Fibroblast of the aortic adventitia (primary cell): Measurements from ENCODE around the gene SGK1. TPM values are rescaled to one million over a fixed set of nuclear protein-coding genes. Genes with fewer than 3 reads are reported as not detected.
"Not testable (repeated sequence)": the region's sequence is repeated elsewhere in the genome, so short reads cannot be mapped to it uniquely, and the experiment has no call there.

ENCODE experiments used
- DNase-seq: peaks from one replicate; pipeline ENCODE4 v3.0.0-alpha.2; 2010; ENCODE audit warnings: low read depth
- H3K4me3 ChIP-seq: 2 replicates; pipeline ENCODE4 v1.5.1; 2011; ENCODE audit warnings: low read depth, mild to moderate bottlenecking, control low read depth, low read length, moderate library complexity
- CTCF ChIP-seq: IDR thresholded peaks from 2 replicates; pipeline ENCODE4 v1.5.1; 2011; ENCODE audit warnings: mild to moderate bottlenecking, low read length, control low read depth, inconsistent platforms; ENCODE audit not compliant: insufficient read depth
- total RNA-seq: library from RNA; depleted of rRNA; stranded (reverse); fragments of >200 nt; gene quantifications from 2 replicates; pipeline ENCODE4 v1.2.3, GENCODE V29; 2012; ENCODE audit warnings: low replicate concordance

The SGK1 gene
- total RNA-seq, 1 donor: 63.2 TPM

DNA sequence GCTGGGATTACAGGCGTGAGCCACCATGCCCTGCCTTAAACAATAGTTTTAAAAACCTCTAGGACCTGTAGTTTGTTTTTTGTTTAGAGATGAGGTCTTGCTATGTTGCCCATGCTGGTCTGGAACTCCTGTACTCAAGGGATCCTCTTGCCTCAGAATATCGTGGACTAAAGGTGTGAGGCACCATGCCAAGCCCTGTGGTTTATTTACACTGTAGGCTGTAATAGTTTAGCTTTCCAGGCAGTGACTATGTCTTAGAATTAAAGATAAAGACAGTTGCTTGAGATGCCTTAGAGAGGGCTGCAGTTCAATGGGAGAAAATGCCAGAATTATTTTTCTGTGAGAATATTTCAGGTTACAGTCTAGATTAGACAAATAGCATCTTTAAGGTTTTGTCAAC is 72.9 kb downstream of the SGK1 start:
- peak; percentile 93 for DNase-seq
- H3K4me3 ChIP-seq: no peak overlapping the region
- TF ChIP-seq CTCF: no peak

GRCh38 chr6:134240665-134241431 is 77.1 kb downstream of the SGK1 start:
- no peak for TF ChIP-seq CTCF
- no peak for DNase-seq
- H3K4me3 ChIP-seq: no peak overlapping the region

GRCh38 chr6:134238960-134239795 is 78.7 kb downstream of the SGK1 start:
- no peak for TF ChIP-seq CTCF
- DNase-seq: no peak
- no peak overlapping the region for H3K4me3 ChIP-seq

- no peak for TF ChIP-seq CTCF
- no peak overlapping the region for H3K4me3 ChIP-seq
- no peak for DNase-seq
Measured at GRCh38 chr6:134238006-134238405, 79.9 kb downstream of the SGK1 start.

- TF ChIP-seq CTCF: no peak
- peak; percentile 67 for DNase-seq
- H3K4me3 ChIP-seq: no peak overlapping the region
Measured at GRCh38 chr6:134235937-134236751, 81.8 kb downstream of the SGK1 start.

GRCh38 chr6:134235334-134235733 is 82.6 kb downstream of the SGK1 start:
- not testable (repeated sequence) for H3K4me3 ChIP-seq, DNase-seq
